Measurements from ENCODE around the gene IFNA8.

GRCh38 chr9:21414220-21414940 lies 5.5 kb downstream of the IFNA8 start:
- TF ChIP-seq REST (IDR thresholded peaks at IDR 0.05; ENCODE audit: unreplicated experiment) (no peak), CTCF (conservative IDR thresholded peaks at IDR 0.05; ENCODE audit: low read depth in 2 of 2) (no peak), EZH2 (IDR thresholded peaks at IDR 0.05; ENCODE audit: low read depth, unreplicated experiment) (no peak), POLR2AphosphoS5 (IDR thresholded peaks at IDR 0.05; ENCODE audit: low read depth) (no peak), EZH2phosphoT487 (IDR thresholded peaks at IDR 0.05; ENCODE audit: unreplicated experiment) (no peak), CREB1 (CRISPR knock-in tag; IDR thresholded peaks at IDR 0.05; ENCODE audit: low read depth) (no peak), ZNF462 (CRISPR knock-in tag; IDR thresholded peaks at IDR 0.05) (no peak), ETS1 (IDR thresholded peaks at IDR 0.05) (no peak), JUNB (IDR thresholded peaks at IDR 0.05; ENCODE audit: unreplicated experiment) (no peak), STAT1 (IDR thresholded peaks at IDR 0.05; ENCODE audit: unreplicated experiment) (no peak)

Measured in GM23338 (cell line).